HG03139 (cell line): ENCODE data around the gene CYLD.
A peak's percentile ranks its signal among the peaks of the same experiment; 100 is the strongest.

Source experiments
- ATAC-seq: cut with Tn5 transposase; IDR thresholded peaks from one replicate; pipeline ENCODE4 v1.9.1; 2021; ENCODE audit not compliant: unreplicated experiment

CYLD gene

GRCh38 chr16:50776037-50776436 lies 34.2 kb downstream of the CYLD start:
- no peak for ATAC-seq

GRCh38 chr16:50778284-50779163 lies 36.6 kb downstream of the CYLD start:
- no peak for ATAC-seq

GRCh38 chr16:50781043-50781442 lies 39.2 kb downstream of the CYLD start:
- no peak for ATAC-seq

GRCh38 chr16:50781518-50781917 lies 39.6 kb downstream of the CYLD start:
- no peak for ATAC-seq

- ATAC-seq = no peak
Measured at GRCh38 chr16:50789757-50790156, 47.9 kb downstream of the CYLD start.

- no peak for ATAC-seq
Measured at GRCh38 chr16:50791522-50791921, 49.6 kb downstream of the CYLD start.

- ATAC-seq = no peak
Measured at GRCh38 chr16:50796829-50797228, 54.9 kb downstream of the CYLD start.

- no peak for ATAC-seq
Measured at GRCh38 chr16:50797456-50797855, 55.6 kb downstream of the CYLD start.

- ATAC-seq = no peak
Measured at GRCh38 chr16:50800074-50800473, 58.2 kb downstream of the CYLD start.

- ATAC-seq = no peak
Measured at GRCh38 chr16:50801036-50801435, 59.1 kb downstream of the CYLD start.

GRCh38 chr16:50802000-50802399 lies 60.1 kb downstream of the CYLD start:
- no peak for ATAC-seq

GRCh38 chr16:50802961-50803360 lies 61.1 kb downstream of the CYLD start:
- no peak for ATAC-seq

- no peak for ATAC-seq
Measured at GRCh38 chr16:50804290-50804907, 62.5 kb downstream of the CYLD start.

- ATAC-seq = peak; percentile 85
Measured at GRCh38 chr16:50806099-50807062, 64.5 kb downstream of the CYLD start.

- no peak for ATAC-seq
Measured at GRCh38 chr16:50808929-50809538, 67.1 kb downstream of the CYLD start.

GRCh38 chr16:50809561-50809960 lies 67.7 kb downstream of the CYLD start:
- ATAC-seq = no peak

- no peak for ATAC-seq
Measured at GRCh38 chr16:50810241-50810965, 68.5 kb downstream of the CYLD start.

GRCh38 chr16:50812046-50812445 lies 70.2 kb downstream of the CYLD start:
- ATAC-seq = no peak

GRCh38 chr16:50812876-50813466 lies 71.1 kb downstream of the CYLD start:
- no peak for ATAC-seq

GRCh38 chr16:50814052-50814451 lies 72.2 kb downstream of the CYLD start:
- ATAC-seq = no peak
